Neuronal stem cell (in vitro differentiated cells): ENCODE results near the gene SSMEM1. TPM values are rescaled to one million over a fixed set of nuclear protein-coding genes. Genes with fewer than 3 reads are reported as not detected.

Source experiments
- DNase-seq: peaks from one replicate; pipeline ENCODE4 v3.0.0-alpha.2; 2013; ENCODE audit warnings: low spot score
- H2AFZ ChIP-seq: one replicate; pipeline ENCODE4 v1.6.1; 2013; ENCODE audit warnings: mild to moderate bottlenecking, low read length, inconsistent platforms
- H2AK5ac ChIP-seq: 2 replicates; pipeline ENCODE4 v1.6.1; 2013; ENCODE audit warnings: low read depth, mild to moderate bottlenecking, inconsistent platforms, low read length, moderate library complexity, mixed read lengths
- H2BK120ac ChIP-seq: 2 replicates; pipeline ENCODE4 v1.6.1; 2013; ENCODE audit warnings: low read depth, mild to moderate bottlenecking, inconsistent platforms, low read length, moderate library complexity, mixed read lengths
- H2BK12ac ChIP-seq: one replicate; pipeline ENCODE4 v1.6.1; 2013; ENCODE audit warnings: low read length, inconsistent platforms
- H2BK15ac ChIP-seq: 2 replicates; pipeline ENCODE4 v1.6.1; 2013; ENCODE audit warnings: mild to moderate bottlenecking, low read length, inconsistent platforms, mixed read lengths
- H2BK5ac ChIP-seq: one replicate; pipeline ENCODE4 v1.6.1; 2013; ENCODE audit warnings: inconsistent platforms, mild to moderate bottlenecking, low read length, moderate library complexity
- H3K14ac ChIP-seq: one replicate; pipeline ENCODE4 v1.6.1; 2013; ENCODE audit warnings: low read length, inconsistent platforms
- H3K18ac ChIP-seq: 2 replicates; pipeline ENCODE4 v1.6.1; 2013; ENCODE audit warnings: low read length, inconsistent platforms
- H3K23ac ChIP-seq: 2 replicates; pipeline ENCODE4 v1.6.1; 2013; ENCODE audit warnings: low read depth, mild to moderate bottlenecking, mixed read lengths, low read length, inconsistent platforms; ENCODE audit not compliant: poor library complexity
- H3K27ac ChIP-seq: replicated peaks from 3 replicates; pipeline ENCODE4 v1.5.1; 2013; ENCODE audit warnings: low read length, inconsistent platforms
- H3K27me3 ChIP-seq, 3 experiments: 2 replicates each; pipeline ENCODE4 v1.6.1; 2013; ENCODE audit warnings: low read length in 3 of 3, mild to moderate bottlenecking in 2 of 3, inconsistent platforms in 1 of 3, low read depth in 1 of 3, mixed read lengths in 1 of 3, moderate library complexity in 1 of 3; ENCODE audit not compliant: control insufficient read depth in 3 of 3, insufficient read depth in 3 of 3
- H3K36me3 ChIP-seq, 2 donors: replicated peaks in 1 of 2; 2 replicates each; pipeline ENCODE4 v1.6.1; 2013; ENCODE audit warnings: low read length in 2 of 2; ENCODE audit not compliant: control insufficient read depth in 2 of 2, insufficient read depth in 2 of 2
- H3K4ac ChIP-seq: 2 replicates; pipeline ENCODE4 v1.6.1; 2013; ENCODE audit warnings: inconsistent platforms, mild to moderate bottlenecking, low read length, moderate library complexity
- H3K4me1 ChIP-seq, 2 donors: 1 replicate in 1 of 2; 2 replicates in 1 of 2; pipeline ENCODE4 v1.6.1; 2013; ENCODE audit warnings: low read length in 2 of 2, low read depth in 1 of 2; ENCODE audit not compliant: control insufficient read depth in 2 of 2, insufficient read depth in 1 of 2
- H3K4me2 ChIP-seq: one replicate; pipeline ENCODE4 v1.6.1; 2013; ENCODE audit warnings: mild to moderate bottlenecking, low read length, inconsistent platforms; ENCODE audit not compliant: insufficient read depth, poor library complexity, severe bottlenecking
- H3K4me3 ChIP-seq, 2 donors: 2 replicates each; pipeline ENCODE4 v1.5.1; 2013; ENCODE audit warnings: low read length in 2 of 2, mild to moderate bottlenecking in 2 of 2, inconsistent platforms in 1 of 2, moderate library complexity in 1 of 2
- H3K79me1 ChIP-seq: one replicate; pipeline ENCODE4 v1.6.1; 2013; ENCODE audit warnings: low read depth, mild to moderate bottlenecking, inconsistent platforms, low read length, moderate library complexity
- H3K9ac ChIP-seq: one replicate; pipeline ENCODE4 v1.6.1; 2013; ENCODE audit warnings: mild to moderate bottlenecking, low read depth, low read length, inconsistent platforms; ENCODE audit not compliant: poor library complexity
- H3K9me3 ChIP-seq, 2 donors: replicated peaks in 1 of 2; 2 replicates each; pipeline versions ENCODE3 to v1.6.1; 2013; ENCODE audit warnings: low read length in 2 of 2, mild to moderate bottlenecking in 2 of 2, inconsistent platforms in 1 of 2, low read depth in 1 of 2, mixed read lengths in 1 of 2, moderate library complexity in 1 of 2; ENCODE audit not compliant: control insufficient read depth in 2 of 2, insufficient read depth in 1 of 2
- H4K8ac ChIP-seq: one replicate; pipeline ENCODE4 v1.6.1; 2013; ENCODE audit warnings: low read depth, mild to moderate bottlenecking, inconsistent platforms, low read length, moderate library complexity
- H4K91ac ChIP-seq: one replicate; pipeline ENCODE4 v1.6.1; 2013; ENCODE audit warnings: low read length, low read depth, mild to moderate bottlenecking, inconsistent platforms; ENCODE audit not compliant: poor library complexity
- WGBS, 2 donors: extraction: QIAGEN DNeasy Blood & Tissue Kit; methylation state at CpG; one replicate each; pipeline ENCODE4 v1.1.7; 2013; ENCODE audit warnings: missing lambda C conversion rate in 2 of 2, mixed read lengths in 1 of 2; ENCODE audit not compliant: insufficient read length in 2 of 2, insufficient replicate concordance in 1 of 2; ENCODE audit errors: extremely low coverage in 2 of 2; 5-methylcytosine and 5-hydroxymethylcytosine counted together
- polyA plus RNA-seq, 2 experiments: library from polyadenylated mRNA; stranded (reverse); fragments of 200-250 nt; gene quantifications; one replicate each; pipeline ENCODE4 v1.2.3, GENCODE V29; 2013

Gene SSMEM1, protein sequence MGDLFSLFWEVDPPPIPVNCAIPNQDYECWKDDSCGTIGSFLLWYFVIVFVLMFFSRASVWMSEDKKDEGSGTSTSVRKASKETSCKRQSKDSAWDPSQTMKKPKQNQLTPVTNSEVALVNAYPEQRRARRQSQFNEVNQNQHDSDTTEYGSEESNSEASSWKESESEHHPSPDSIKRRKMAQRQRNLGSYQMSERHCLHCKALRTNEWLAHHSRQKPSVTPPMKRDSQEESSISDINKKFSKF
- 0.03 TPM for polyA plus RNA-seq (2013, experiment 1 of 2)
- not detected for polyA plus RNA-seq (2013, experiment 2 of 2)

GRCh38 chr7:130207642-130208041, at the start of gene SSMEM1:
SSMEM1 (plus strand) TSS chr7:130207860; CDS start chr7:130207911, 51 bp downstream.
- Histone ChIP-seq H3K36me3 (peaks cover 2 to 15% of the 10 kb centered on the region in 2 donors), H2BK5ac (no peak within 1 kb of the TSS), H3K4ac (no peak within 1 kb of the TSS), H3K9me3 (no peaks in the 10 kb centered on the region), H3K18ac (no peak within 1 kb of the TSS), H3K9ac (no peak within 1 kb of the TSS), H3K4me2 (no peak within 1 kb of the TSS), H3K27ac (no peak within 1 kb of the TSS), H3K14ac (no peak within 1 kb of the TSS), H2AFZ (peak within 1 kb of the TSS; percentile 46), H3K79me1 (no peaks in the 10 kb centered on the region), H2BK15ac (no peak within 1 kb of the TSS), H2BK120ac (no peak within 1 kb of the TSS), H3K27me3 (no peaks in the 10 kb centered on the region), H3K4me3 (no peak within 1 kb of the TSS), H4K91ac (no peak within 1 kb of the TSS), H2BK12ac (no peak within 1 kb of the TSS), H3K4me1 (peaks cover 3% of the 10 kb centered on the region in 2 donors), H2AK5ac (no peak within 1 kb of the TSS), H3K23ac (no peak within 1 kb of the TSS), H4K8ac (no peak within 1 kb of the TSS)
- no peak for DNase-seq

DNA sequence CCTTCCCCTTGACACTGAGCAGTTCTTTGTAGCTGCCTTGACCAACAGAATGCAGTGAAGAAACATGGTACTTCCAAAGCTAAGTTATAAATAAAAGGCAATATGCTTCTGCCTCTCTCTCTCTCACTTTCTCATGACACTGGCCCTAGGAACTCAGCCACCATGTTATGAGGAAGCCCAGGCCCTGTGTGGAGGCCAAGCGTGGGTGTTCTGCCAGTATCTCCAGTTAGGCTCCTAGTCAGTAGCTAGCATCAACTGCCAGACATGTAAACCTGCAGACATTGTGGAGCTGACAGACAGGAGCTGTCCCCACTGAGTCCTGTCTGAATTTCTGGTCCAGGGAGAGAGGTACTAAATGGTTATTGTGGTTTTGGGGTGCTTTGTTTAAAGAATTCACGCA, 47.6 kb upstream of the SSMEM1 start:
- Histone ChIP-seq H3K4me2 (no peak overlapping the region), H2BK12ac (no peak overlapping the region), H3K18ac (no peak overlapping the region), H3K9me3 (peaks cover 3 to 11% of the 10 kb centered on the region in 2 donors), H2BK15ac (no peak overlapping the region), H3K4ac (no peak overlapping the region), H4K8ac (no peak overlapping the region), H3K79me1 (no peaks in the 10 kb centered on the region), H2BK120ac (no peak overlapping the region), H3K9ac (no peak overlapping the region), H2BK5ac (no peak overlapping the region), H3K4me1 (no peaks in the 10 kb centered on the region), H4K91ac (no peak overlapping the region), H3K36me3 (peaks cover 22 to 75% of the 10 kb centered on the region in 2 donors), H2AK5ac (no peak overlapping the region), H3K4me3 (no peak overlapping the region), H3K27me3 (no peaks in the 10 kb centered on the region), H3K23ac (no peak overlapping the region), H3K14ac (no peak overlapping the region), H2AFZ (no peak overlapping the region), H3K27ac (no peak overlapping the region)
- DNase-seq: no peak
- WGBS, 2 donors: no CpG with 5 or more reads among the region's 2 CpGs

DNA sequence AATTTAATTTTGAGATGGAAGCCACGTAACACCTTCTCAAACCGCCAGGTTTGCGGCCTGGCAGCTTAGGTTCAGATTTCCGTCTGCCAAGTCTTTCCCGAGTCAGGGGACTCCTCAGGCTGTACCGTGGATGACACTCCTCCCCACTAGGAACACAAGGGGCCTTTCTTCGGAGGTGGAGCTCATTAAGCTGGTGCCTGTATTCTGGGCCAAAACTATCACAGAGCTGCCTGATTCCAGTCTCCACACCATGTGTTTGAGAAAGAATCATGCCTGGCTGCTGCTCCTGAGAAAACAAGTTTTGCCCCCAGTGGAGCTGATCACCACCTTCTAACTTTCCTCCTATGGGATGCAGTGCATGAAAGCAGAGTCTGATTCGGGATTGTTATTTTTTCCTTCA, 47.2 kb upstream of the SSMEM1 start:
- no peak for DNase-seq
- H3K4me1 ChIP-seq: no peaks in the 10 kb centered on the region
- WGBS, 2 donors: no CpG with 5 or more reads among the region's 8 CpGs

GRCh38 chr7:130162196-130162595, 45.5 kb upstream of the SSMEM1 start:
- Histone ChIP-seq H2AK5ac (no peak overlapping the region), H3K4me1 (no peaks in the 10 kb centered on the region), H3K9ac (peak overlapping the region; percentile 31), H3K27me3 (no peaks in the 10 kb centered on the region), H2BK5ac (no peak overlapping the region), H2BK15ac (no peak overlapping the region), H3K4me3 (no peak overlapping the region), H3K36me3 (peaks cover 22 to 97% of the 10 kb centered on the region in 2 donors), H2BK120ac (no peak overlapping the region), H3K4ac (no peak overlapping the region), H4K8ac (no peak overlapping the region), H3K23ac (no peak overlapping the region), H2BK12ac (no peak overlapping the region), H3K18ac (no peak overlapping the region), H3K79me1 (no peaks in the 10 kb centered on the region), H3K27ac (no peak overlapping the region), H3K9me3 (peaks cover 3 to 6% of the 10 kb centered on the region in 2 donors), H3K14ac (no peak overlapping the region), H2AFZ (no peak overlapping the region), H3K4me2 (no peak overlapping the region), H4K91ac (no peak overlapping the region)
- no CpG with 5 or more reads among the region's 5 CpGs for WGBS, 2 donors
- DNase-seq: no peak

More for the DNA sequence above, 47.2 kb upstream of the SSMEM1 start:
- Histone ChIP-seq H3K4ac (no peak overlapping the region), H3K23ac (no peak overlapping the region), H3K14ac (no peak overlapping the region), H2BK15ac (no peak overlapping the region), H4K91ac (no peak overlapping the region), H3K79me1 (no peaks in the 10 kb centered on the region), H2BK120ac (no peak overlapping the region), H2AK5ac (no peak overlapping the region), H4K8ac (no peak overlapping the region), H3K27me3 (no peaks in the 10 kb centered on the region), H3K4me2 (no peak overlapping the region), H2BK12ac (no peak overlapping the region), H3K9ac (no peak overlapping the region), H3K27ac (no peak overlapping the region), H2BK5ac (no peak overlapping the region), H3K4me3 (no peak overlapping the region), H2AFZ (no peak overlapping the region), H3K36me3 (peaks cover 22 to 79% of the 10 kb centered on the region in 2 donors), H3K18ac (no peak overlapping the region), H3K9me3 (peaks cover 3 to 11% of the 10 kb centered on the region in 2 donors)
